ENCODE measurements around the gene PEF1.
"Not testable (repeated sequence)": the region's sequence is repeated elsewhere in the genome, so short reads cannot be mapped to it uniquely, and the experiment has no call there.

The PEF1 gene

DNA sequence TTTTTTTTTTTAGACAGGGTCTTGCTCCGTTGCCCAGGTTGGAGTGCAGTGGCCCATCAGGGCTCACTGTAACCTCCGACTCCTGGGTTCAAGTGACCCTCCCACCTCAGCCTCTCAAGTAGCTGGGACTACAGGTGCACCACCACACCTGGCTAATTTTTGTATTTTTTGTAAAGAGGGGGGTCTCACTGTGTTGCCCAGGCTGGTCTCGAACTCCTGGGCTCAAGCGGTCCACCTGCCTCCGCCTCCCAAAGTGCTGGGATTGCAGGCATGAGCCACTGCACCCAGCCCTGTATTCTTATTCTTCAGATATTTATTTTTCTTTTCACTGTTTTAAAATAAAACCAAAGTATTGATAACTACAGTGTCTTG, 57.4 kb downstream of the PEF1 start:
- H3K27ac ChIP-seq (ENCODE audit: low read depth, low read length); H3K9me3 ChIP-seq (ENCODE audit: control insufficient read depth, insufficient read depth, low read depth, low read length); H3K36me3 ChIP-seq (ENCODE audit: control insufficient read depth, insufficient read depth, low read length); H3K4me3 ChIP-seq (ENCODE audit: low read depth, low read length); H3K9ac ChIP-seq (ENCODE audit: low read length): not testable (repeated sequence)
- H3K27me3 ChIP-seq (ENCODE audit: control insufficient read depth, insufficient read depth, low read length), result peaks cover 25% of the 10 kb centered on the region
- peaks cover 26% of the 10 kb centered on the region for H3K4me1 ChIP-seq (ENCODE audit: control insufficient read depth, insufficient read depth, low read length)

DNA sequence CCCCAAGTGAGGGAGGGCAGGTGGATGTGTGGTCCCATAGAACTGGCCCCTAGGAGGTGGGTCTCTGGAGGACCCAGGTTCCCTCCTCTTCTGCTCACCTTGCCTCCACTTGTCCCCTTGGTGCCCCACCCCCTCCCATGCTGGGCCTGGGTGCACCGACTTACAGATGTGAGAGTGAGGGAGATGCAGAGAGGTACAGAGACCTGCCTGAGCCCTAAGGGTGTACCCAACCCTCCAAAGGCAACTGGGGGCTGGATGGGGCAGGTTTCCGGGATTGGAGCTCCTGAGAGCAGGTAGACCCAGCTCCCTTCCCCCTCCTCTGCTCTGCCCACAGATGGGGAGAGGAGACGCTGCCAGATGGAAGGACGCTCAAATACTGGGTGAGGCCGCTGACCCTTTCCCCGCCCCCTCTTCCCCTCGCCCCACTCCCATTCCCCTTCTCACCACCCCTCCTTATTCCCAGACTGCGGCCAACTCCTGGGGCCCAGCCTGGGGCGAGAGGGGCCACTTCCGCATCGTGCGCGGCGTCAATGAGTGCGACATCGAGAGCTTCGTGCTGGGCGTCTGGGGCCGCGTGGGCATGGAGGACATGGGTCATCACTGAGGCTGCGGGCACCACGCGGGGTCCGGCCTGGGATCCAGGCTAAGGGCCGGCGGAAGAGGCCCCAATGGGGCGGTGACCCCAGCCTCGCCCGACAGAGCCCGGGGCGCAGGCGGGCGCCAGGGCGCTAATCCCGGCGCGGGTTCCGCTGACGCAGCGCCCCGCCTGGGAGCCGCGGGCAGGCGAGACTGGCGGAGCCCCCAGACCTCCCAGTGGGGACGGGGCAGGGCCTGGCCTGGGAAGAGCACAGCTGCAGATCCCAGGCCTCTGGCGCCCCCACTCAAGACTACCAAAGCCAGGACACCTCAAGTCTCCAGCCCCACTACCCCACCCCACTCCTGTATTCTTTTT, 58.0 kb downstream of the PEF1 start:
- Histone ChIP-seq H3K9ac (ENCODE audit: low read length) (no peak overlapping the region), H3K27ac (ENCODE audit: low read depth, low read length) (no peak overlapping the region), H3K9me3 (ENCODE audit: control insufficient read depth, insufficient read depth, low read depth, low read length) (no peaks in the 10 kb centered on the region), H3K4me3 (ENCODE audit: low read depth, low read length) (no peak overlapping the region), H3K36me3 (ENCODE audit: control insufficient read depth, insufficient read depth, low read length) (no peaks in the 10 kb centered on the region), H3K4me1 (ENCODE audit: control insufficient read depth, insufficient read depth, low read length) (peaks cover 25% of the 10 kb centered on the region), H3K27me3 (ENCODE audit: control insufficient read depth, insufficient read depth, low read length) (peaks cover 19% of the 10 kb centered on the region)

DNA sequence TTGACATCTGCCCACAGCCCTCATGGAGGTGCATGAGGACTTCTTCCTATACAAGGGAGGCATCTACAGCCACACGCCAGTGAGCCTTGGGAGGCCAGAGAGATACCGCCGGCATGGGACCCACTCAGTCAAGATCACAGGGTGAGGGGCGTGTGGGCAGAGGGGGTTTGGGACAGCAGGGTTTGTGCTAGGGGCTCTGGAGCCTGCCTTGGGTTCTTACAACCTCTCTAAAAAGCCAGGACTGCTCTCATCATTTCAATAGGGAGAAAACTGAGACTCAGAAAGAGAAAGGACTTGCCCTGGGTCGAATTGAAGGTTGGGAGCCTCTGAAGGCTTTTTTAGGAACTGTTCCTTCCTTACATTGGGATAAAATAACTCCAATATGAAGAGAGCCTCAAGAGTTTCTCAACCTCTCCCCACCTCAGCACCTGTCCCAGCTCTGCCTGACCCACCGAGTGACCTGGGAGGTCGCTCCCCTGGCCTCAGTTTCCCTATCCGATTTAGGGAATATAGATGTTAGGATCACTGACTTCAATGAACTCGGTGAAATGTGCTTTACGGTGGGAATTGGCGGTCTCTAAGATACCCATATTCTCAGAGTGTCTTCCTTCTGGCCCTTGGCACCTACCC, 58.8 kb downstream of the PEF1 start:
- Histone ChIP-seq H3K27me3 (ENCODE audit: control insufficient read depth, insufficient read depth, low read length) (peaks cover 13% of the 10 kb centered on the region), H3K9ac (ENCODE audit: low read length) (no peak overlapping the region), H3K4me3 (ENCODE audit: low read depth, low read length) (no peak overlapping the region)

GRCh38 chr1:31584869-31585735, 59.6 kb downstream of the PEF1 start:
- no peaks in the 10 kb centered on the region for H3K36me3 ChIP-seq (ENCODE audit: control insufficient read depth, insufficient read depth, low read length)
- H3K4me3 ChIP-seq (ENCODE audit: low read depth, low read length), result no peak overlapping the region
- H3K27ac ChIP-seq (ENCODE audit: low read depth, low read length), result no peak overlapping the region
- H3K4me1 ChIP-seq (ENCODE audit: control insufficient read depth, insufficient read depth, low read length), result peaks cover 33% of the 10 kb centered on the region
- no peaks in the 10 kb centered on the region for H3K9me3 ChIP-seq (ENCODE audit: control insufficient read depth, insufficient read depth, low read depth, low read length)
- peaks cover 13% of the 10 kb centered on the region for H3K27me3 ChIP-seq (ENCODE audit: control insufficient read depth, insufficient read depth, low read length)
- H3K9ac ChIP-seq (ENCODE audit: low read length), result no peak overlapping the region

More for the DNA sequence above, 58.8 kb downstream of the PEF1 start:
- Histone ChIP-seq H3K27ac (ENCODE audit: low read depth, low read length) (no peak overlapping the region), H3K9me3 (ENCODE audit: control insufficient read depth, insufficient read depth, low read depth, low read length) (no peaks in the 10 kb centered on the region), H3K4me1 (ENCODE audit: control insufficient read depth, insufficient read depth, low read length) (peaks cover 26% of the 10 kb centered on the region), H3K36me3 (ENCODE audit: control insufficient read depth, insufficient read depth, low read length) (no peaks in the 10 kb centered on the region)

DNA sequence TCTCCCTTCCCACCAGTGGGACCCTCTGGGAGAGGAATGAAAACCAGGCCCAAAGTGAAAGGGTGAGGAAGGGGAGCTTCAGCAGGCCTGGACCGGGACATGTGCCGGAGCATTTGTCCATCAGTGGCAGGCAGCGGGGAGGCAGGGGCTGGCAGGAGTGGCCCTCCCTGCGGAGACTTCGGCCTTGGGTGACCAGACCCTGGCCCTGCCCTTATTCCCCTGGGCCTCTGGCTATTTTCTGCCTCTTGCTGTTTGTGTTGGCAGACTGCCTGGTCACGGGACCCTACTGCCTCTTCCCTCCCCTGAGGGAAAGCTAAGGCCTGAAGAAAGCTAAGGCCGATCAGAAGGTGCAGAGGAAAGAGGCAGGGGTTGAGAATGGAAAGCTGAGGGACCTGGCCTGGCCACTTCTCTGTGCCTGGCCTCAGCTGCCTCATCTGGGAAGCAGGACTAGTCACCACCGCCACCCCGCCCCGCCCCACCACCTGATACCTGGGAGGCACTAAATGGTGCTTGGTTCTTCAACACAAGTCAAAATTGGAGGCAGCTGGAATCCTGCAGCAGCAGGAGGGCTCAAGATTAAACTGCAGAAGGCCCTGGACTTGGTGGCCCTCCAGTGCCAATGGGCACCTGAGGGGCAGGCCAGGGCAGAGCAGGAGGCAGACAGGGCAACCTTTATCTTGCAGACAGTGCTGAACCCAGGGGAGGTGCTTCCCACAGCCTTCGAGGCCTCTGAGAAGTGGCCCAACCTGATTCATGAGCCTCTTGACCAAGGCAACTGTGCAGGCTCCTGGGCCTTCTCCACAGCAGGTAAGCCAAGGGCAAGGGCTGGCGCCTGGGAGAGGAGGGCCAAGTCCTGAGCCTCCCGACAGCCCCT, 60.4 kb downstream of the PEF1 start:
- H3K9ac ChIP-seq (ENCODE audit: low read length), result no peak overlapping the region
- peaks cover 42% of the 10 kb centered on the region for H3K4me1 ChIP-seq (ENCODE audit: control insufficient read depth, insufficient read depth, low read length)
- no peaks in the 10 kb centered on the region for H3K36me3 ChIP-seq (ENCODE audit: control insufficient read depth, insufficient read depth, low read length)
- no peaks in the 10 kb centered on the region for H3K9me3 ChIP-seq (ENCODE audit: control insufficient read depth, insufficient read depth, low read depth, low read length)
- H3K27me3 ChIP-seq (ENCODE audit: control insufficient read depth, insufficient read depth, low read length), result peaks cover 8% of the 10 kb centered on the region
- no peak overlapping the region for H3K4me3 ChIP-seq (ENCODE audit: low read depth, low read length)
- H3K27ac ChIP-seq (ENCODE audit: low read depth, low read length), result no peak overlapping the region

GRCh38 chr1:31583082-31583994, 61.3 kb downstream of the PEF1 start:
- H3K27ac ChIP-seq (ENCODE audit: low read depth, low read length), result no peak overlapping the region
- no peak overlapping the region for H3K4me3 ChIP-seq (ENCODE audit: low read depth, low read length)

GRCh38 chr1:31581821-31582810, 62.6 kb downstream of the PEF1 start:
- peaks cover 3% of the 10 kb centered on the region; the same call in 1 of the 2 replicates for H3K27me3 ChIP-seq (ENCODE audit: control insufficient read depth, insufficient read depth, low read length)
- H3K9ac ChIP-seq (ENCODE audit: low read length), result no peak overlapping the region
- H3K4me3 ChIP-seq (ENCODE audit: low read depth, low read length), result no peak overlapping the region
- no peaks in the 10 kb centered on the region for H3K9me3 ChIP-seq (ENCODE audit: control insufficient read depth, insufficient read depth, low read depth, low read length)
- H3K4me1 ChIP-seq (ENCODE audit: control insufficient read depth, insufficient read depth, low read length), result peaks cover 38% of the 10 kb centered on the region
- no peak overlapping the region for H3K27ac ChIP-seq (ENCODE audit: low read depth, low read length)
- H3K36me3 ChIP-seq (ENCODE audit: control insufficient read depth, insufficient read depth, low read length), result no peaks in the 10 kb centered on the region

More at GRCh38 chr1:31583082-31583994, 61.3 kb downstream of the PEF1 start:
- no peaks in the 10 kb centered on the region for H3K9me3 ChIP-seq (ENCODE audit: control insufficient read depth, insufficient read depth, low read depth, low read length)
- no peak overlapping the region for H3K9ac ChIP-seq (ENCODE audit: low read length)
- H3K36me3 ChIP-seq (ENCODE audit: control insufficient read depth, insufficient read depth, low read length), result no peaks in the 10 kb centered on the region
- H3K27me3 ChIP-seq (ENCODE audit: control insufficient read depth, insufficient read depth, low read length), result peaks cover 3% of the 10 kb centered on the region; the same call in 1 of the 2 replicates
- peaks cover 42% of the 10 kb centered on the region for H3K4me1 ChIP-seq (ENCODE audit: control insufficient read depth, insufficient read depth, low read length)

- Histone ChIP-seq H3K9ac (ENCODE audit: low read length) (no peak overlapping the region), H3K27ac (ENCODE audit: low read depth, low read length) (no peak overlapping the region), H3K27me3 (ENCODE audit: control insufficient read depth, insufficient read depth, low read length) (peaks cover 10% of the 10 kb centered on the region; the same call in 1 of the 2 replicates), H3K36me3 (ENCODE audit: control insufficient read depth, insufficient read depth, low read length) (no peaks in the 10 kb centered on the region), H3K4me3 (ENCODE audit: low read depth, low read length) (no peak overlapping the region), H3K4me1 (ENCODE audit: control insufficient read depth, insufficient read depth, low read length) (peaks cover 48% of the 10 kb centered on the region), H3K9me3 (ENCODE audit: control insufficient read depth, insufficient read depth, low read depth, low read length) (no peaks in the 10 kb centered on the region)
These were observed 63.6 kb downstream of the PEF1 start for GRCh38 chr1:31580891-31581603.
